IPS DF 4.7 (cell line): Measurements from ENCODE around the gene ITGB5.
"Not testable (repeated sequence)": the region's sequence is repeated elsewhere in the genome, so short reads cannot be mapped to it uniquely, and the experiment has no call there.

ENCODE experiments used
- DNase-seq: peaks from one replicate; pipeline ENCODE4 v3.0.0-alpha.2; 2013; ENCODE audit warnings: low spot score; ENCODE audit errors: extremely low read depth

Gene ITGB5

DNA sequence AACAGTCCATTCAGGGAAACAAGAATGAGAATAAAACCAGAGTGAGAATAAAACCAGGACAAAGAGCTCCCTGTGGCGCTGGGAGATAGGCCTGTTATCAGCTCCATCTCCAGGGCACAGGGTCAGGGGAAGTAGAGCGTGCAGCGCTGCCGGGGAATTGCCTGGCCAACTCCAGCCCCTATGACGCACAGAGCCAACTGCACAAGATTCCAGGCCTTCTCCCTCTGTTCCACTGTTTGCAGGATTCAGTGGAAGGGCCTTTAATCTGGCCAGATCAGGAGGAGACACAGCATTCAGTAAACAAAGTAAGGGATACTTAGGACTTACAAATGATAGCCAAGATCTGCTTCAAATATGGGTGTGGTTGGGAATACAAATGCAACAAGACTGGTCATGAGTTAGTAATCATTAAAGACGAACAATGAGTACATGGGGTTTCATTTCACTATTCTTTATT lies 49.4 kb downstream of the ITGB5 start:
- no peak for DNase-seq

DNA sequence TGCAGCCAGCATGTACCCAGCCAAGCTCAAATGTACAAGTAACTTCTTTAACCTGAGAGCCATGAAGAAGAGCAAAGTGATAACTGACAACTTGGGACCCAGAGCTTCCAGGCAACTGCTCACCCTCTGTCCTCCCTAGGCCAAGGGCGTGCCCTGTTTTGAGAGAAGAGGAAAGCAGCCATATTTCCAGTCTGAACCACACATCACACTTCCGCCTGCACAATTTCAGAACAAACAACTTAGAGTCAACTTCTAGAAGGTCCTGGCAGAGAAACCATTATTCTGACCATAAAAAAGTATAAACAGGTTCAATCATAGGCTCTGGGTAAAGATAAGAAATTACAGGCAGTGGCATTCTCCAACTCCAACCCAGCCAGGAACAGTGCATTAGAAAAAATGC lies 50.1 kb downstream of the ITGB5 start:
- DNase-seq, result no peak

- DNase-seq, result no peak
Measured at GRCh38 chr3:124836448-124836847, 50.7 kb downstream of the ITGB5 start.

DNA sequence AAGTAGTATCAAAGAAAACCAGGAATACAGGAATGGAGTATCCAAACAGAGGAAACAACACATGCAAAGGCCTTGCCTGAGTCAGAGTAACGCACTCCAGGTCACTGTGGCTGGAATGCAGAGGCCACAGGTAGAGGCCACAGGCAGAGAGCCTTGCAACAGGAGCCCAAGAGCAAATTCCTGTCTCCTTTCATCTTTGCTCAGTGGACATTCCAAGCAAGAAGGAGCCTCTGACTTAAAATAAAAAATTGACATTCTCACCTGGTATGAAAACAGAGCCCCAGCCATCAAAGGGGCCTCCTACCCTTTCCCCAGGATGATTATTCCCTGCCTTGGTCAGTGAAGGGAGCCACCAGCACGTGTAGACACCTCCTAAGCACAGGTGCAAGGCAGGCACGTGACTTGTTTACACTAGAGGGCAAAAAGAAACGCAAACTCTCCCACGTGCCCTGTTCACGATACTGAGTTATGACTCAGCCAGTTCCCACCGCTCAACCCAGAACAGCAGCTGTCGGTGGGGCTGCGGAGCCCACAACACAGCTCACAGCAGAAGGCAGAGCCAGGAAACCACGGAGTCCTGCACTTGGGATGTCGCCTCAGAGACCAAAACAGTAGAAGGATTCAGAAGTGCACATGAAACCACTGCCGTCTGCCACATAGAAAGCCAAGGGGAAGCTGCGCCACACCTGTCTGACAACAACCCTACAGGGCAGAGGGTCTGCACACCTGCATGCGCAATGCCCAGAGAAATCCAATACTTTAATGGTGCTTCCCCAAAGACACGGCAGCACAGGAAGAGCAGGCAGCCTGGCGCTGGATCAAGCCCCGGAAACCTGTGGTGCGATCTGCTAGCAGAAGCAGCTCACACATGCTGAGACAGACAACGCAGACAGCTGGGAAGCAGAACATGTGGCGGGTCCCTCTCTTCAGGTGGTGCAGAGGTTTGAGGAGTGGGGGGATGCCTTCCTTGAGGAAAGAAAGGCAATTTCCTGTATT lies 52.1 kb downstream of the ITGB5 start:
- no peak for DNase-seq

DNA sequence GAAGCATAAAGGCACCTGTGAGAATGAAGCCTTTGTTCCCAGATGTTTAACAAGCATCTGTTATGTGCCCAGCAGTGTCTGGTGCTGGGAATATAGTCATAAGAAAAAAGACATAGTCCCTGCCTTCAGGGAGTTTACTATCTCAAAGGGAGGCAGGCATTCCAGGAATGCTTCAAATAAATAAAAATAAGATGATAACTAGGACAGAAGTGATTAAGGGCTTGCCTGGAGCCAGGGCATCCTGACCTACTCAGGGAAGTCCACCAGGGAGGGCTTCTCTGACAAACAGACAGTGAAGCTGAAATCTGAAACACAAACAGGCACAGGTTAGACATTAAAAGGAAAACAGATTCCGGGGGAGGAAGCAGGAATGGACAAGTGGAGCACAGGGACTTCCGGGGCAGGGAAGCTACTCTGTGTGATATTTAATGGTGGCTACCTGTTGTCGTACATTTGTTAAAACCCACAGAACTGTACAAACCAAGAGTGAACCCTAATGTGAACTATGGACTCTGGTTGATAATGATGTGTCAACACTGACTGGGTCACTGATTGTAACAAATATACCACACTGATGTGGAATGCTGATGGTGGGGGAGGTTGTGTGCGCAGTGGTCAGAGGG lies 53.3 kb downstream of the ITGB5 start:
- no peak for DNase-seq

- no peak for DNase-seq
Measured at GRCh38 chr3:124832782-124833709, 54.1 kb downstream of the ITGB5 start.

- DNase-seq, result no peak
Measured at GRCh38 chr3:124831628-124832199, 55.5 kb downstream of the ITGB5 start.

DNA sequence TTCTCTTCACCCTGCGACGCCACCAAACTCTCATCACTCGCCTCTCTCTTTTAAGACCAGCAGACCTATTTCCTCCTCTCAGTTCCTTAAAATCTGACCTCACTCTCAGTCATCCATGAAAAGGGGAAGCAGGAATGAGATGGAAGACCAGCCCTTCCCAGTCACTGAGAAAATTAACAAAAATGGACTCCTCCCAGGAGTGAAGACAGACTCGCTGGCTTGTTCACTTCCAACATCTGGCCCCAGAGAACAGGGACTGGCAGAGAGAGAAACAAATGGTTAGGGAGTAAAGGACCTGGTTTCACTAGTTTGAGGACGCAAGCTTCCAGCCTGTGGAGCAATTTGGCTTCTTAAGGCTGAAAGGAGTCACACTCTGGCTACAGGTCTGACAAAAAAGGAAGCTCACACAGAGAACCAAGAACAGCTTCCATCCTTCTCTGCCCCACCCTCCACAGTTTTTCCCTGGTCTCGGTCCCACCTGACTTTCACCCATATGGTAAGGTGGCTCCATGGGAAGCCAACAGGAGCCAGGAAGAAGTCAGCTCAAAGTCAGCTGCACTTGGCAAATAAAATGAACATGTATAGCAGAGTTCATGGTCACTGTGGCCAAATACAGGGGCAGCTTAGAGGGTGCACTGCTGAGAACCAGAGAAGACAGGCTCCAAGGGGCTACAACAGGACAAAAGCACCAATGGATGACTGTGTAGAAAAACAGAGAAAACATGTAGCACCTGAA lies 57.2 kb downstream of the ITGB5 start:
- no peak for DNase-seq

GRCh38 chr3:124829178-124829818 lies 57.9 kb downstream of the ITGB5 start:
- no peak for DNase-seq

GRCh38 chr3:124827476-124828206 lies 59.5 kb downstream of the ITGB5 start:
- not testable (repeated sequence) for DNase-seq

- no peak for DNase-seq
Measured at GRCh38 chr3:124826703-124827102, 60.5 kb downstream of the ITGB5 start.

- DNase-seq, result no peak
Measured at GRCh38 chr3:124824286-124824915, 62.8 kb downstream of the ITGB5 start.

- no peak for DNase-seq
Measured at GRCh38 chr3:124823648-124824047, 63.5 kb downstream of the ITGB5 start.

DNA sequence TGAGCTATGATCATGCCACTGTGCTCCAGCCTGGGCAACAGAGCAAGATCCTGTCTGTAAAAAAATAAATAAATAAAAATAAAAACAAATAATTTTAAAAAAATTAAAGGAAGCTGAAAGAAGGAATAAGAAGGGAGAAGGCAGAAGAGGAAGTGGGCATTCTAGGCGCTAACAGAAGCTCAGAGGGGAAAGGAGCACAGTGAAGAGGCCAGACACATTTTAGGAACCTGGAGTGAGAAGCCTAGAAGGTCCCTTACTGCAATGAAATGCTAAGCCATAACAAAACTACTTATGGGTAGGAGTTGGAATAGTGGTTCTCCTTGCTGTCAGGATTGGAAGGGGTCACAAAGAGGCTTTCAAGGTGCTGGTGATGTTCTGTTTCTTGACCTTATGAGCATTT lies 64.0 kb downstream of the ITGB5 start:
- DNase-seq, result no peak

GRCh38 chr3:124821356-124821755 lies 65.8 kb downstream of the ITGB5 start:
- no peak for DNase-seq

- no peak for DNase-seq
Measured at GRCh38 chr3:124818398-124819091, 68.6 kb downstream of the ITGB5 start.

DNA sequence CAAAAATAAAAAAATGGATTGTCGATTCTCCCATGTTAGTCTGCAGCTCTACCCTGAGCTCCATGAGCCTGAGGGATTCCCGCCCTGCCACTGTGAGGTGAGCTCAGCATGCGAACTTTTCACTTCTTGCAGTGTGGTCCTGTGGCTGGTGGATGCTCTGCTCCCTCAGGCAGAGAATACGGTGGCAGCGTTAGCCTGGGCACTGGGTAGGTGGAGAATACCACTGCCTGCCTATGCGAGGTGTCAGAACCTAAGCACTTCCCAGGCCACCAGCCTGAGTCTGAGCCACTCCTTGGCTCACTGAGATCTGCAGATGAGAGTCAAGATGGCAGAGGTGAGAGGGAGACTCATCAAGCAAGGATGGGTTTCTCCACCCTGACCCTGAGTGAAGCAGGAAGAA lies 70.1 kb downstream of the ITGB5 start:
- DNase-seq, result no peak

DNA sequence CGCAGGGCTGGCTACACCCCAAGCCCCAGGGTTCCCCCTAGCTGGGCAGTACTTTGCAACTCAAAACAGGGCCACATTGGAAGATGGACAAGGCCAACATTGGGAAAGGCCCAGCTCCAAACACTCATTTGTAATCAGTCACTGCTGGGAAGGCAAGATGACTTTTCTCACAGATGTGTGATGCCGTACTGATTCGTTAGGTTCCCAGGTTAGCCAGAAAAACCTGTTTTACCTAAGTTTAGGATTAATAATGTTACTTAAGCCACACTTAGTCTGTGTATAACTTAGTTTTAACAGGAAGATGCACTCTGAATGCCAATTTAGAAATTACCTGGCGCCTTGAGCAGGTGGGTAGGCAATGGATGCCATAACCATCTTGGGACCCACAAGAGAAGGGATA lies 71.0 kb downstream of the ITGB5 start:
- DNase-seq, result no peak
